Upper lobe of left lung (tissue), 6 donors: ENCODE measurements around the gene SDK2. TPM values are rescaled to one million over a fixed set of nuclear protein-coding genes. Genes with fewer than 3 reads are reported as not detected.

ENCODE experiments used
- ATAC-seq, 2 donors: fragments of 200-7000 bp; cut with Tn5 transposase; one replicate each; pipeline ENCODE4 v1.9.1; 2022; ENCODE audit warnings: mild to moderate bottlenecking in 2 of 2, moderate library complexity in 2 of 2; ENCODE audit not compliant: low FRiP score in 2 of 2
- DNase-seq, 2 donors: peaks; one replicate each; pipeline ENCODE4 v3.0.0-alpha.2; 2019 to 2020
- H3K27ac ChIP-seq, 4 donors: fragments of 200-600 bp; sonication (generic); one replicate each; pipeline ENCODE4 v1.5.1; 2016 to 2019
- H3K27me3 ChIP-seq, 4 donors: fragments of 200-600 bp; sonication (generic); one replicate each; pipeline ENCODE4 v1.5.1; 2017 to 2019
- H3K36me3 ChIP-seq, 4 donors: fragments of 200-600 bp; sonication (generic); one replicate each; pipeline ENCODE4 v1.5.1; 2016 to 2019
- H3K4me1 ChIP-seq, 4 donors: fragments of 200-600 bp; sonication (generic); one replicate each; pipeline ENCODE4 v1.5.1; 2018 to 2019
- H3K4me3 ChIP-seq, 4 donors: fragments of 200-600 bp; sonication (generic); one replicate each; pipeline ENCODE4 v1.5.1; 2017 to 2019; ENCODE audit warnings: mild to moderate bottlenecking in 2 of 4, moderate library complexity in 1 of 4
- H3K9me3 ChIP-seq, 4 donors: fragments of 200-600 bp; sonication (generic); one replicate each; pipeline ENCODE4 v1.5.1; 2018 to 2019
- EP300 ChIP-seq, 4 donors: sonication (generic); formaldehyde crosslinking; IDR thresholded peaks; one replicate each; pipeline ENCODE4 v1.5.1; 2017; ENCODE audit warnings: antibody characterized with exemption in 4 of 4, control low read depth in 2 of 4
- POLR2A ChIP-seq, 4 donors: fragments of 450-650 bp; IDR thresholded peaks; one replicate each; pipeline ENCODE4 v1.5.1; 2016 to 2017; ENCODE audit warnings: antibody characterized with exemption in 4 of 4, mild to moderate bottlenecking in 2 of 4
- POLR2AphosphoS5 ChIP-seq, 2 donors: sonication (generic); formaldehyde crosslinking; IDR thresholded peaks; one replicate each; pipeline ENCODE4 v1.5.1; 2017; ENCODE audit warnings: antibody characterized with exemption in 2 of 2
- WGBS, 2 donors: methylation state at CpG; one replicate each; pipeline ENCODE4 v1.1.5; 2017 to 2018; 5-methylcytosine and 5-hydroxymethylcytosine counted together
- total RNA-seq, 6 donors: library from RNA; depleted of rRNA in 4 of 6; stranded (reverse); fragments of >200 nt in 4 of 6; gene quantifications; one replicate each; pipeline versions ENCODE4 v1.1.0 to v1.2.1, GENCODE V29; 2016 to 2021
- TF ChIP-seq, protein P1 (sequence below), 6 experiments: fragments of 450-650 bp in 4 of 6; fragments of 200-600 bp in 2 of 6; sonication (generic) in 2 of 6; IDR thresholded peaks; one replicate each; pipeline ENCODE4 v1.5.1; 2016 to 2019; ENCODE audit warnings: antibody characterized with exemption in 6 of 6
- donor health status: DM: no; HTN: no; CAD: no; lungs with moderate emphysema.
- donor health status: DM: no; HTN: yes; CAD: no; lungs with severe emphysema.

The SDK2 gene
- total RNA-seq, 6 donors from 2014 or later: 1.2 to 7.3 (median 2.9) TPM

DNA sequence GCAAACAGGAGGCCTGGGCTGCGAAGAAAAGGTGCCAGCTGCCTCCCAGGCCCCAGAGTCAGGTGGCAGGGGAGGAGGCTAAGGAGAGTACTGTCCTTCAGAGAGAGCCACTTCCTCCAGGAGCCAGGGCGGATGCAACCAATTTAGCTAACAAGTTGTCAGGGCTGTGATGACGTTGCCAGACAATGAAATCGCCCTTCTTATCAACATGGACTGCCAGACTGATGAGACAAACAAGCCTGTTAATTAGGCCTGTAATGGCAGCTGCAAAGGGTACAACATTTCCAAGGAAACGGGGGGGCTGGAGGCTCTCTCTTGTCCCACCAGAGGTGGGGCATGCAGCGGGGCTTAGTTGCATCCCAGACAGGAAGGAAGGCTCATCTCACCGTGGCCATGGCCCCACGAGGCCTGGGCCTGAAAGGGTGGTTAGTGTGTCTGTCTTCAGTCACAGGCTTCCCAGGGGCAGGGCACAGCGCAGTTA is 111.8 kb downstream of the SDK2 start:
- Histone ChIP-seq H3K27me3 (no peaks in the 10 kb centered on the region), H3K9me3 (no peaks in the 10 kb centered on the region), H3K4me3 (no peak overlapping the region), H3K36me3 (no peaks in the 10 kb centered on the region), H3K4me1 (no peaks in the 10 kb centered on the region), H3K27ac (no peak overlapping the region)
- no peak for ATAC-seq
- 54 to 57% methylated on average over 9 of the region's 9 CpGs for WGBS, 2 donors
- TF ChIP-seq, protein P1, sequence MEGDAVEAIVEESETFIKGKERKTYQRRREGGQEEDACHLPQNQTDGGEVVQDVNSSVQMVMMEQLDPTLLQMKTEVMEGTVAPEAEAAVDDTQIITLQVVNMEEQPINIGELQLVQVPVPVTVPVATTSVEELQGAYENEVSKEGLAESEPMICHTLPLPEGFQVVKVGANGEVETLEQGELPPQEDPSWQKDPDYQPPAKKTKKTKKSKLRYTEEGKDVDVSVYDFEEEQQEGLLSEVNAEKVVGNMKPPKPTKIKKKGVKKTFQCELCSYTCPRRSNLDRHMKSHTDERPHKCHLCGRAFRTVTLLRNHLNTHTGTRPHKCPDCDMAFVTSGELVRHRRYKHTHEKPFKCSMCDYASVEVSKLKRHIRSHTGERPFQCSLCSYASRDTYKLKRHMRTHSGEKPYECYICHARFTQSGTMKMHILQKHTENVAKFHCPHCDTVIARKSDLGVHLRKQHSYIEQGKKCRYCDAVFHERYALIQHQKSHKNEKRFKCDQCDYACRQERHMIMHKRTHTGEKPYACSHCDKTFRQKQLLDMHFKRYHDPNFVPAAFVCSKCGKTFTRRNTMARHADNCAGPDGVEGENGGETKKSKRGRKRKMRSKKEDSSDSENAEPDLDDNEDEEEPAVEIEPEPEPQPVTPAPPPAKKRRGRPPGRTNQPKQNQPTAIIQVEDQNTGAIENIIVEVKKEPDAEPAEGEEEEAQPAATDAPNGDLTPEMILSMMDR (IDR thresholded peaks at IDR 0.05): no peak
- no peak for TF ChIP-seq POLR2A (IDR thresholded peaks at IDR 0.05)
- no peak for TF ChIP-seq POLR2AphosphoS5 (IDR thresholded peaks at IDR 0.05)
- TF ChIP-seq EP300 (IDR thresholded peaks at IDR 0.05): no peak
- DNase-seq: no peak

DNA sequence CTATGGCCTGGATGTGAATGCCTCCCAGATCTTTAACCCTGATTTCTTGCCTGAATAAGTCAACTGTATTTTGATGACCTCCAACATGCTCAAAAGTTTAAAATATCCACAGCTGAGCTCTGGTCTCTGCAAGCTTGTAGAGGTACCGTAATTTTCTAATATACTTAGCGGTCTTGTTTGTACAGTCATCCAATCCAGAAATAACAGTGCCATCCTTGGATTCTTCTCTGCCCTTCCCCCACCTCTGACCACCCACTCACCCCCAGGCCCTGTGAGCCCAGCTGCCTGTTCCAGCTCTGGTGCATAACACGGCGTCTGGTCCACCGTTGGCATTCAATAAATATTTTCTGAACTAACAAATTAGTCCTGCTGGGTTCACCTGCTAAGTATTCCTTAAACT is 113.1 kb downstream of the SDK2 start:
- Histone ChIP-seq H3K27me3 (no peaks in the 10 kb centered on the region), H3K36me3 (no peaks in the 10 kb centered on the region), H3K4me3 (no peak overlapping the region), H3K4me1 (no peaks in the 10 kb centered on the region), H3K9me3 (no peaks in the 10 kb centered on the region), H3K27ac (no peak overlapping the region)
- DNase-seq: no peak
- ATAC-seq: no peak
- WGBS, 2 donors: 81 to 92% methylated on average over 5 of the region's 5 CpGs
- TF ChIP-seq POLR2A (IDR thresholded peaks at IDR 0.05) (no peak), POLR2AphosphoS5 (IDR thresholded peaks at IDR 0.05) (no peak), EP300 (IDR thresholded peaks at IDR 0.05) (no peak)
- TF ChIP-seq, protein P1 (IDR thresholded peaks at IDR 0.05): no peak

DNA sequence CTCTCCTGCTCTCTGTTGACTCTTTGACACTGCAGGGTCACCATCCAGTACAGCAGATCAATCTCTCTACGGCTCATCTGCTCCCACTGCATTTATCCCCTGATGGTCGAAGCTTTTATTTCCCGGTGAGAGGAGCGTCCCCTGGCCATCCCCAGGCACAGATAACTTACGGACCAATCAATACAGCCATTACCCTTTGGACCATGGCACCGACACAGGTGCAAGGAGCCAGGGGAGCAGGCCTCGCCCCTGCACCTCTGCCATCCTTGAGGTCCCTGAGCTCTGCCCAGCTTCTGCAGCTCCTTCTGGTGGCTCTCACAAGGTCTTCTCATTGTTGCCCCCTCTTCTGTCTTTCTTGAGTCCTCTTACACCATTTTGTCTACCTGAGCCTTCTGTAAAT is 115.6 kb downstream of the SDK2 start:
- no peaks in the 10 kb centered on the region for H3K4me1 ChIP-seq
- no peaks in the 10 kb centered on the region for H3K36me3 ChIP-seq
- no peak for DNase-seq
- no peaks in the 10 kb centered on the region for H3K9me3 ChIP-seq
- ATAC-seq: no peak
- no peak overlapping the region for H3K27ac ChIP-seq
- WGBS, 2 donors: 85 to 95% methylated on average over 7 of the region's 7 CpGs
- no peak overlapping the region for H3K4me3 ChIP-seq
- no peaks in the 10 kb centered on the region for H3K27me3 ChIP-seq
- no peak for TF ChIP-seq EP300 (IDR thresholded peaks at IDR 0.05)
- TF ChIP-seq, protein P1 (IDR thresholded peaks at IDR 0.05): no peak
- TF ChIP-seq POLR2AphosphoS5 (IDR thresholded peaks at IDR 0.05): no peak
- no peak for TF ChIP-seq POLR2A (IDR thresholded peaks at IDR 0.05)

DNA sequence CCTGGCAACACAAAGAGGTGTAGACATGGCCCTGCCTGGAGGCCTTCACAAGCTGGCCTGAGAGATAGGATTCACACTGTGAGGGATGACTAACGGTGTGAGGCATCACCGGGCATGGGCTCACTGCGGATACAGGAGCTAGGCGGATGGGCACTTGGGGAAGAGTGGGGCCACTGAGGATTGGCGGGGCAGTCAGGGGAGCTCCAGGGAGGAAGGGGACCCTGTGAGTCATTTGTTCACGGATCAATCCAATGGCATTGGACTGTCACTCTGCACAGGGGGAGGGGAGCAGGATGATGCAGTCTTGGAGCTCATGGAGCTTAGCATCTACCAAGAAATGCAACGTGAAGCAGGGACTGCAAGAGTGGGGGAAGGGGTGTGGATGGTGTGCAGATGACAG is 117.3 kb downstream of the SDK2 start:
- Histone ChIP-seq H3K27me3 (no peaks in the 10 kb centered on the region), H3K36me3 (no peaks in the 10 kb centered on the region), H3K9me3 (no peaks in the 10 kb centered on the region), H3K4me1 (no peaks in the 10 kb centered on the region), H3K27ac (no peak overlapping the region), H3K4me3 (no peak overlapping the region)
- DNase-seq (no peak), ATAC-seq (no peak)
- no peak for TF ChIP-seq POLR2A (IDR thresholded peaks at IDR 0.05)
- TF ChIP-seq POLR2AphosphoS5 (IDR thresholded peaks at IDR 0.05): no peak
- TF ChIP-seq, protein P1 (IDR thresholded peaks at IDR 0.05): no peak
- no peak for TF ChIP-seq EP300 (IDR thresholded peaks at IDR 0.05)
- 85 to 89% methylated on average over 7 of the region's 7 CpGs for WGBS, 2 donors

DNA sequence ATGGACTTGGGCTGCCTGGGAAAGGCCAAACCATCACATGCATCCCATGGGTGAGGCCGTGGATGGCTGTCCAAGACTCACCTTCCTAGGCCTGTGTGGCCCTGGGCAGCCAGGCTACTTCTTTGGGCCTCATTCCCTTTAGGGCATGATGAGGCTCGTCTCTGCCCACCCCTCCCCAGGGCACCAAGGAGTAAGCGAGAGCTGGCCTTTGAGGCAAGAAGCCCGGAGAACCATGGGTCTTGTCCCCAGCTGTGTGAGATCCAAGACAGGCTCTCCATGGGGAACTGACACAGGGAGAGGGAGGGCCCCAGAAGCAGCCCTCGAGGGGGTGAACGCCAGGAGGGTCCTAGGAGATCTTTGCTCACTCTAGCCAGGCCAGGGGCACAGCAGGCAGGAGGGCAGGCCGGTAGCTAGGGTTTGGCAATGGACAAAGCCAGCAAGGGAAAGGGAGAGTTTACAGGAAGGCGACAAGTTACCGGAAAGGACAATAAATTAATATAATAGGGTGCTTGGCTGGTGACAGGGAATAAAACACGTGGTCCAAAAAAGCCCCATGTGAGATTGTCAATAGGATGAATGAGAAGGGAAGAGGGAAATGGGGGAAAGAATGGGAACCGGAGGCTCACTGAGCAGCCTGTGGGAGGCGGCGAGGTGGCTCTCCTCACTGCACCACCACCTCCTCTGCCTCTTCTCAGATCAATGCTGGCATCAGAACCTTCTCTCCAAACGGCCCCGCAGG is 119.1 kb downstream of the SDK2 start:
- 69 to 74% methylated on average over 15 of the region's 15 CpGs for WGBS, 2 donors
- Histone ChIP-seq H3K27me3 (no peaks in the 10 kb centered on the region), H3K9me3 (no peaks in the 10 kb centered on the region), H3K4me1 (no peaks in the 10 kb centered on the region), H3K27ac (no peak overlapping the region), H3K36me3 (no peaks in the 10 kb centered on the region), H3K4me3 (no peak overlapping the region)
- ATAC-seq (no peak), DNase-seq (no peak)
- TF ChIP-seq EP300 (IDR thresholded peaks at IDR 0.05): no peak
- TF ChIP-seq, protein P1 (IDR thresholded peaks at IDR 0.05): no peak
